Esophagus muscularis mucosa (tissue), 3 donors: ENCODE data around the gene NKAIN2.
"Not testable (repeated sequence)": the region's sequence is repeated elsewhere in the genome, so short reads cannot be mapped to it uniquely, and the experiment has no call there.

ENCODE experiments used
- POLR2A ChIP-seq: fragments of 450-650 bp; IDR thresholded peaks from one replicate; pipeline ENCODE4 v1.6.1; 2017; ENCODE audit warnings: antibody characterized with exemption, moderate library complexity, mild to moderate bottlenecking, low read depth
- POLR2AphosphoS5 ChIP-seq, 2 donors: sonication (generic); formaldehyde crosslinking; IDR thresholded peaks; one replicate each; pipeline ENCODE4 v1.6.1; 2017; ENCODE audit warnings: antibody characterized with exemption in 2 of 2
- TF ChIP-seq, protein P1 (sequence below), 3 experiments: fragments of 200-600 bp in 2 of 3; fragments of 450-650 bp in 1 of 3; sonication (generic) in 2 of 3; IDR thresholded peaks; one replicate each; pipeline ENCODE4 v1.5.1; 2017 to 2019; ENCODE audit warnings: antibody characterized with exemption in 3 of 3, mild to moderate bottlenecking in 2 of 3, moderate library complexity in 1 of 3

DNA sequence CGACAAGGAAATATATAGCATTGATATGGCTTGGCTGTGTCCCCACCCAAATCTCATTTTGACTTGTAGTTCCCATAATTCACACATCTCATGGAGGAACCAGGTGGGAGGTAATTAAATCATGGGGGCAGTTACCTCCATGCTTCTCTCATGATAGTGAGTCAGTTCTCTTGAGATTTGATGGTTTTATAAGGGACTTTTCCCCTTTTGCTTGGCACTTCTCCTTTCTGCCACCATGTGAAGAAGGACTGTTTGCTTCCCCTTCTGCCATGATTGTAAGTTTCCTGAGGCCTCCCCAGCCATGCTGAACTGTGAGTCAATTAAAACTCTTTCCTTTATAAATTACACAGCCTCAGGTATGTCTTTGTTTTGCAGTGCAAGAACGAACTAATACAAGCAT, 756.4 kb downstream of the NKAIN2 start:
- not testable (repeated sequence) for TF ChIP-seq POLR2AphosphoS5 (IDR thresholded peaks at IDR 0.05); POLR2A
- TF ChIP-seq, protein P1, sequence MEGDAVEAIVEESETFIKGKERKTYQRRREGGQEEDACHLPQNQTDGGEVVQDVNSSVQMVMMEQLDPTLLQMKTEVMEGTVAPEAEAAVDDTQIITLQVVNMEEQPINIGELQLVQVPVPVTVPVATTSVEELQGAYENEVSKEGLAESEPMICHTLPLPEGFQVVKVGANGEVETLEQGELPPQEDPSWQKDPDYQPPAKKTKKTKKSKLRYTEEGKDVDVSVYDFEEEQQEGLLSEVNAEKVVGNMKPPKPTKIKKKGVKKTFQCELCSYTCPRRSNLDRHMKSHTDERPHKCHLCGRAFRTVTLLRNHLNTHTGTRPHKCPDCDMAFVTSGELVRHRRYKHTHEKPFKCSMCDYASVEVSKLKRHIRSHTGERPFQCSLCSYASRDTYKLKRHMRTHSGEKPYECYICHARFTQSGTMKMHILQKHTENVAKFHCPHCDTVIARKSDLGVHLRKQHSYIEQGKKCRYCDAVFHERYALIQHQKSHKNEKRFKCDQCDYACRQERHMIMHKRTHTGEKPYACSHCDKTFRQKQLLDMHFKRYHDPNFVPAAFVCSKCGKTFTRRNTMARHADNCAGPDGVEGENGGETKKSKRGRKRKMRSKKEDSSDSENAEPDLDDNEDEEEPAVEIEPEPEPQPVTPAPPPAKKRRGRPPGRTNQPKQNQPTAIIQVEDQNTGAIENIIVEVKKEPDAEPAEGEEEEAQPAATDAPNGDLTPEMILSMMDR (IDR thresholded peaks at IDR 0.05), result not testable (repeated sequence)
